Stomach (tissue), 9 donors: Measurements from ENCODE around the gene DUSP18. TPM values are rescaled to one million over a fixed set of nuclear protein-coding genes. Genes with fewer than 3 reads are reported as not detected.

Experiments
- DNase-seq, 2 donors: peaks; one replicate each; pipeline versions ENCODE4 v3.0.0 to v3.0.0-alpha.2; 2013 to 2019
- H3K27ac ChIP-seq, 5 donors: fragments of 200-600 bp in 4 of 5; sonication (generic) in 4 of 5; one replicate each; pipeline ENCODE4 v1.5.1; 2013 to 2019; ENCODE audit warnings: mild to moderate bottlenecking in 1 of 5, moderate library complexity in 1 of 5
- H3K27me3 ChIP-seq, 3 donors: fragments of 200-600 bp; sonication (generic); one replicate each; pipeline ENCODE4 v1.5.1; 2017 to 2019; ENCODE audit warnings: mixed run types in 1 of 3
- H3K36me3 ChIP-seq, 4 donors: fragments of 200-600 bp; sonication (generic); 1 replicate in 3 of 4; 2 replicates in 1 of 4; pipeline ENCODE4 v1.5.1; 2016 to 2019
- H3K4me1 ChIP-seq, 4 donors: fragments of 200-600 bp; sonication (generic); one replicate each; pipeline ENCODE4 v1.5.1; 2016 to 2019
- H3K4me3 ChIP-seq, 4 donors: fragments of 200-600 bp; sonication (generic) in 3 of 4; one replicate each; pipeline ENCODE4 v1.5.1; 2016 to 2019; ENCODE audit warnings: mild to moderate bottlenecking in 1 of 4
- H3K9me3 ChIP-seq, 4 donors: fragments of 200-600 bp; sonication (generic); one replicate each; pipeline ENCODE4 v1.5.1; 2016 to 2019
- EP300 ChIP-seq: sonication (generic); formaldehyde crosslinking; IDR thresholded peaks from one replicate; pipeline ENCODE4 v1.6.1; 2017; ENCODE audit warnings: antibody characterized with exemption
- POLR2A ChIP-seq, 4 donors: fragments of 450-650 bp; IDR thresholded peaks; one replicate each; pipeline ENCODE4 v1.6.1; 2016; ENCODE audit warnings: antibody characterized with exemption in 4 of 4, control low read depth in 2 of 4, mild to moderate bottlenecking in 1 of 4, moderate library complexity in 1 of 4
- POLR2AphosphoS5 ChIP-seq, 3 donors: sonication (generic); formaldehyde crosslinking; IDR thresholded peaks; one replicate each; pipeline ENCODE4 v1.6.1; 2016; ENCODE audit warnings: antibody characterized with exemption in 3 of 3
- WGBS, 5 donors: extraction: QIAGEN DNeasy Blood & Tissue Kit in 3 of 5; methylation state at CpG; one replicate each; pipeline versions ENCODE4 v1.1.5 to v1.1.7; 2013 to 2018; 5-methylcytosine and 5-hydroxymethylcytosine counted together
- intact Hi-C: fragments of 100-400 bp; cut with DNase I; formaldehyde crosslinking; loops from one replicate; pipeline ENCODE4 v1.15.1; 2023; ENCODE audit warnings: low total_unique reads
- polyA plus RNA-seq, 3 donors: library from polyadenylated mRNA; stranded (reverse); fragments of 200-250 nt; gene quantifications; one replicate each; pipeline ENCODE4 v1.2.3, GENCODE V29; 2013
- total RNA-seq, 5 donors: library from RNA; depleted of rRNA; stranded (reverse); fragments of >200 nt; gene quantifications; one replicate each; pipeline versions ENCODE4 v1.1.0 to v1.2.3, GENCODE V29; 2014 to 2016
- TF ChIP-seq, protein P1 (sequence below), 7 experiments: fragments of 450-650 bp in 4 of 7; fragments of 200-600 bp in 3 of 7; sonication (generic) in 3 of 7; IDR thresholded peaks; one replicate each; pipeline ENCODE4 v1.5.1; 2016 to 2019; ENCODE audit warnings: antibody characterized with exemption in 7 of 7, control low read depth in 2 of 7, mild to moderate bottlenecking in 1 of 7
- donor health status: healthy with polysubstance abuse.
- donor health status: Bipolar disorder and iron deficiency.
- donor health status: healthy.

DUSP18 gene
- total and polyA plus RNA-seq, 8 donors: 1.4 to 46.9 (median 4.5) TPM; not detected in 1

DNA sequence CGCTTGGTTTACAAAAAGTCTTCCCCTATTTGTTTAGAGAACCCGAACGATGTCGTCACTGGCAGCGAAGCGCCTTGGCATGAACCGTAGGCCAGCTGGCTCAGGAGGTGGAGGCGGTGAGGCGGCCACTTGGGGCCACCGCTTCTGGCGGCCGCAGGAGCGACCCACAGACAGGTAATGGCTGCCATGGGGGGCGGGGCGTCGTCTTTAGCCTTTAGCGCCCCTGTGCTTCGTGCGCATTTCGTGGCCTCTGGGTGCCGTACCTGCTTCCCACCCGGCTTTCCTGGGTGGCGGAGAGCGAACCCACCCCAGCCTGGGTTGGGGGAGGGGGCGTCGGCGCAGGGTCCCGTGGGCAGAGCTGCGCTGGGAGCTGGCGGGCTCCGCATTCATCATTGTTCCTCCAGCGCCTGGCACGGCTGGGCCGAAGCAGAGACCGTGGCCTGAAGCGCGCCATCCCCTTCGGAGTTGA, 26.5 kb upstream of the DUSP18 start:
- Histone ChIP-seq H3K27ac (peak overlapping the region; percentile 71 to 90 (median 85)), H3K9me3 (no peaks in the 10 kb centered on the region), H3K4me3 (peak overlapping the region; percentile 52 to 72 (median 60)), H3K4me1 (peaks cover 7 to 25% (median 21%) of the 10 kb centered on the region in 4 donors), H3K27me3 (peaks cover 0 to 14% (median 0%) of the 10 kb centered on the region in 3 donors), H3K36me3 (no peaks in the 10 kb centered on the region)
- no peak for TF ChIP-seq POLR2AphosphoS5 (IDR thresholded peaks at IDR 0.05)
- TF ChIP-seq EP300: no peak
- TF ChIP-seq, protein P1, sequence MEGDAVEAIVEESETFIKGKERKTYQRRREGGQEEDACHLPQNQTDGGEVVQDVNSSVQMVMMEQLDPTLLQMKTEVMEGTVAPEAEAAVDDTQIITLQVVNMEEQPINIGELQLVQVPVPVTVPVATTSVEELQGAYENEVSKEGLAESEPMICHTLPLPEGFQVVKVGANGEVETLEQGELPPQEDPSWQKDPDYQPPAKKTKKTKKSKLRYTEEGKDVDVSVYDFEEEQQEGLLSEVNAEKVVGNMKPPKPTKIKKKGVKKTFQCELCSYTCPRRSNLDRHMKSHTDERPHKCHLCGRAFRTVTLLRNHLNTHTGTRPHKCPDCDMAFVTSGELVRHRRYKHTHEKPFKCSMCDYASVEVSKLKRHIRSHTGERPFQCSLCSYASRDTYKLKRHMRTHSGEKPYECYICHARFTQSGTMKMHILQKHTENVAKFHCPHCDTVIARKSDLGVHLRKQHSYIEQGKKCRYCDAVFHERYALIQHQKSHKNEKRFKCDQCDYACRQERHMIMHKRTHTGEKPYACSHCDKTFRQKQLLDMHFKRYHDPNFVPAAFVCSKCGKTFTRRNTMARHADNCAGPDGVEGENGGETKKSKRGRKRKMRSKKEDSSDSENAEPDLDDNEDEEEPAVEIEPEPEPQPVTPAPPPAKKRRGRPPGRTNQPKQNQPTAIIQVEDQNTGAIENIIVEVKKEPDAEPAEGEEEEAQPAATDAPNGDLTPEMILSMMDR (IDR thresholded peaks at IDR 0.05): peak in 1 of 7 experiments; percentile 11
- WGBS, 5 donors: 0 to 2% (median 1%) methylated on average over 3 to 37 of the region's 38 CpGs
- peak; percentile 76 to 87 for DNase-seq
- intact Hi-C loops: no loop called here

DNA sequence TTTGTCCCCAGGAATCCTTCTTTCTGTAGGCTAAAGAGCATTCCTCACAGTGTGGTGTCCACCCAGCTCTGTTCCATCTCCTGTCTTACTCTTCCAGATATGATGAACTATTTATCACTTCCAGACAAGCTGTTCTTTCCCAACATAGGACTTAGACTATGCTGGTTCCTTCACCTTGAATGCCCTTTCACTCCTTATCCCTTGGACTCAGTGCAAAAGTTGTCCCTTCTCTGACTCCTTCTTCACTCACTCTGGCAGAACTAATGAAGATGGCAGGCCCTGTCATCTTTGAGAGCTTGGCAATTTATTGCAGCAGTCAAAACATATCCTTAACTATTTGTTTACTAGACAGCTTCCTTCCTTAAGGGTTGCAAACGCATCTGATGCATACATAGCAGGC, 23.5 kb upstream of the DUSP18 start:
- no peak overlapping the region for H3K27ac ChIP-seq
- intact Hi-C loops: no loop called here
- H3K27me3 ChIP-seq: peaks cover 0 to 14% (median 0%) of the 10 kb centered on the region in 3 donors
- H3K9me3 ChIP-seq: no peaks in the 10 kb centered on the region
- no peaks in the 10 kb centered on the region for H3K36me3 ChIP-seq
- peaks cover 7 to 25% (median 21%) of the 10 kb centered on the region in 4 donors for H3K4me1 ChIP-seq
- 68 to 87% (median 79%) methylated on average over 1 of the region's 1 CpG for WGBS, 5 donors
- TF ChIP-seq POLR2A (IDR thresholded peaks at IDR 0.05) (no peak), EP300 (no peak), POLR2AphosphoS5 (IDR thresholded peaks at IDR 0.05) (no peak)
- TF ChIP-seq, protein P1 (IDR thresholded peaks at IDR 0.05): no peak
- no peak overlapping the region for H3K4me3 ChIP-seq
- no peak for DNase-seq

DNA sequence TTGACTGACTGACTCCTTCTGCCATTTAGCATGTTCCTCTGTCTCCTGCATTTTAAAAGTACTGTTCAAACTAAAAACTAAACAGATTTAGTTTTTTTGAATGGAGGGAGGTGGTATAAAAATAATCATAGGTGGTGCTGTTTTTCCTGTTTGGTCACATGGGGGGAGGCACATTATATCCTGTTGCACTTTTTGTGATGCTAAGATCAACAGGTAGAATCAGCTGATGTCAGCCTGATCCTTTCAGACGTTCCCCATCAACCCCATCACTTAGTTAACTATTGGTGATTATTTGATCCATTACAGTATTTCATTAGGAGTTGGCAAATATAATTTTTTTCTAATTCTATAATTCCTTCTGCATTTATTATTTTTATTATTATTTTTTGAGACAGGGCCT, 21.9 kb upstream of the DUSP18 start:
- intact Hi-C loops: no loop called here
- H3K27ac ChIP-seq: no peak overlapping the region
- H3K4me3 ChIP-seq: no peak overlapping the region
- peaks cover 0 to 4% (median 0%) of the 10 kb centered on the region in 3 donors for H3K27me3 ChIP-seq
- no peak for DNase-seq
- no peaks in the 10 kb centered on the region for H3K9me3 ChIP-seq
- WGBS, 5 donors: 47 to 78% (median 56%) methylated on average over 1 of the region's 1 CpG
- H3K36me3 ChIP-seq: no peaks in the 10 kb centered on the region
- TF ChIP-seq, protein P1 (IDR thresholded peaks at IDR 0.05): no peak
- TF ChIP-seq EP300 (no peak), POLR2AphosphoS5 (IDR thresholded peaks at IDR 0.05) (no peak), POLR2A (IDR thresholded peaks at IDR 0.05) (no peak)
- H3K4me1 ChIP-seq: peaks cover 0 to 11% (median 8%) of the 10 kb centered on the region in 4 donors

DNA sequence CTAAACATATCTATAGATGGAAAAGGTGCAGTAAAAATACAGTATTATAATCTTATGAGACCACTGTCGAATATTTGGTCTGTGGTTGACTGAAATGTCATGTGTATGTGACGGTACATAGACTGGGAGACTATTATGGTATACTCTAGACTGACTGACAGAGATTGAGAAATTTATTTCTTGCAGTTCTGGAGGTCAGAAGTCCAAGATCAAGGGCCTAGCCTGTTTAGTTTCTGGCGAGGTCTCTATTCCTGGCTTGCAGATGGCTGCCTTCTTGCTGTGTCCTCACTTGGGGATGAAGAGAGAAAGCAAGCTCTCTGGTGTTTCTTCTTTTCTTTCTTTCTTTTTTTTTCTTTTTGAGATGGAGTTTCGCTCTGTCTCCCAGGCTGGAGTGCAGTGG, 19.7 kb upstream of the DUSP18 start:
- no peaks in the 10 kb centered on the region for H3K36me3 ChIP-seq
- no peak overlapping the region for H3K27ac ChIP-seq
- intact Hi-C loops: no loop called here
- WGBS, 5 donors: 81 to 87% (median 85%) methylated on average over 4 of the region's 4 CpGs
- H3K4me3 ChIP-seq: no peak overlapping the region
- H3K27me3 ChIP-seq: no peaks in the 10 kb centered on the region
- no peak for TF ChIP-seq POLR2A (IDR thresholded peaks at IDR 0.05)
- no peaks in the 10 kb centered on the region for H3K9me3 ChIP-seq
- H3K4me1 ChIP-seq: no peaks in the 10 kb centered on the region
- DNase-seq: no peak

DNA sequence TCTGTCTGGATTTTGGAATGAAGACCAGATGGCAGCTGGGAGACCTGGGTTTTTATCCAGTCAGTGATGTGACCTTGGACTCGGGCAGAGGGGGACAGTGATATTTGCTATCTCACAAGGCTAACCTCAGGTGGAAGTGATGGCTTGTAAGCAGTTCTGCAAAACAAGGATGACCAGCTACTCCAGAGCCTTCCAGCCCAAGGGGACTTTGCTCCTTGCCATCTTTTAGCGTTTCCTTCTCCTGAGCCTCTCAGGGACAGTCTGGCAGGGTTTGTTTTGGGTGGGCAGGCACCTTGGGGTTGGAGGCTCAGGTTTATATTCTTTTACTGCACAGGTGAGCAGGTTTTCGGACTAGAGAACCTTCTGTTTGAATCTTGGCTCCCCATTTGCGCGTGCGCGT, 17.5 kb upstream of the DUSP18 start:
- Histone ChIP-seq H3K4me1 (peaks cover 0 to 15% (median 2%) of the 10 kb centered on the region in 4 donors), H3K27ac (no peak overlapping the region), H3K4me3 (no peak overlapping the region), H3K27me3 (no peaks in the 10 kb centered on the region), H3K9me3 (no peaks in the 10 kb centered on the region), H3K36me3 (no peaks in the 10 kb centered on the region)
- no peak for DNase-seq
- TF ChIP-seq EP300: no peak
- TF ChIP-seq, protein P1 (IDR thresholded peaks at IDR 0.05): no peak
- no peak for TF ChIP-seq POLR2AphosphoS5 (IDR thresholded peaks at IDR 0.05)
- TF ChIP-seq POLR2A (IDR thresholded peaks at IDR 0.05): no peak
- 47 to 69% (median 58%) methylated on average over 7 of the region's 7 CpGs for WGBS, 5 donors
- intact Hi-C loops: no loop called here
